Panc1 (cell line): ENCODE data around the gene SORBS1. TPM values are rescaled to one million over a fixed set of nuclear protein-coding genes. Genes with fewer than 3 reads are reported as not detected.

ENCODE experiments used
- ATAC-seq: fragments of 200-7000 bp; cut with Tn5 transposase; 2 replicates; pipeline ENCODE4 v1.9.1; 2020; ENCODE audit warnings: mild to moderate bottlenecking, moderate library complexity
- BruUV-seq: library from RNA; stranded (reverse); fragments of 400-500 nt; replicated peaks from 2 replicates; lab custom pipeline; 2021; lab: Mats Ljungman, UMichigan
- CTCF ChIA-PET: fragments of 300-600 bp; sonication (Branson Sonifier 250); formaldehyde crosslinking; loops from one replicate; lab custom pipeline; 2022; ENCODE audit warnings: antibody characterized with exemption; lab: Charles Lee
- POLR2A ChIA-PET: fragments of 300-600 bp; sonication (Branson Sonifier 250); formaldehyde crosslinking; loops from one replicate; lab custom pipeline; 2022; ENCODE audit warnings: antibody characterized with exemption; lab: Charles Lee
- DNase-seq: peaks from one replicate; pipeline ENCODE4 v3.0.0-alpha.2; 2010; ENCODE audit warnings: low read depth, low spot score
- H3K27ac ChIP-seq: 2 replicates; pipeline ENCODE4 v1.5.1; 2011; ENCODE audit warnings: mild to moderate bottlenecking, low read length, inconsistent platforms
- H3K27me3 ChIP-seq: fragments of 200-500 bp; sonication (Bioruptor generic); 2 replicates; pipeline ENCODE4 v1.6.0; 2014; ENCODE audit warnings: low read length, inconsistent platforms; ENCODE audit not compliant: control insufficient read depth, insufficient read depth
- H3K36me3 ChIP-seq: fragments of 200-500 bp; sonication (Bioruptor generic); 2 replicates; pipeline ENCODE4 v1.5.1; 2014; ENCODE audit warnings: inconsistent platforms, mild to moderate bottlenecking, low read length, moderate library complexity; ENCODE audit not compliant: control insufficient read depth, insufficient read depth
- H3K4me1 ChIP-seq: 2 replicates; pipeline ENCODE4 v1.5.1; 2011; ENCODE audit warnings: inconsistent platforms, mild to moderate bottlenecking, low read length, moderate library complexity; ENCODE audit not compliant: control insufficient read depth, insufficient read depth
- H3K4me3 ChIP-seq, 2 experiments: 2 replicates each; pipeline ENCODE4 v1.5.1; 2011 to 2012; ENCODE audit warnings: low read depth in 2 of 2, low read length in 2 of 2, mild to moderate bottlenecking in 2 of 2, inconsistent platforms in 1 of 2, moderate library complexity in 1 of 2
- H3K9me3 ChIP-seq: fragments of 200-500 bp; sonication (Bioruptor generic); 2 replicates; pipeline ENCODE4 v1.5.1; 2014; ENCODE audit warnings: low read depth, mild to moderate bottlenecking, inconsistent platforms, low read length, moderate library complexity; ENCODE audit not compliant: control insufficient read depth, insufficient read depth
- POLR2AphosphoS5 ChIP-seq: IDR thresholded peaks from 2 replicates; pipeline ENCODE4 v1.6.1; 2012; ENCODE audit warnings: mild to moderate bottlenecking, low read depth, low read length, moderate library complexity
- SIN3A ChIP-seq: IDR thresholded peaks from 2 replicates; pipeline ENCODE4 v1.6.1; 2012; ENCODE audit warnings: low read depth, mild to moderate bottlenecking, low read length, moderate library complexity, borderline replicate concordance; ENCODE audit not compliant: insufficient read depth
- TCF7L2 ChIP-seq: IDR thresholded peaks from 2 replicates; pipeline ENCODE4 v1.6.1; 2011; ENCODE audit warnings: mild to moderate bottlenecking, low read depth, low read length, inconsistent platforms
- in situ Hi-C: cut with HindIII; loops from 2 replicates; pipeline ENCODE4 v1.10.0; 2016; ENCODE audit warnings: low sequenced_read_pairs, low pct_unique_long_range_greater_than_20kb
- intact Hi-C: fragments of 100-400 bp; cut with micrococcal nuclease; formaldehyde crosslinking; loops from one replicate; pipeline ENCODE4 v1.10.0; 2022; ENCODE audit not compliant: unreplicated experiment
- total RNA-seq: library from RNA; stranded (reverse); gene quantifications from one replicate; pipeline ENCODE4 v1.2.1, GENCODE V29; 2021; ENCODE audit not compliant: unreplicated experiment
- TF ChIP-seq, protein P1 (sequence below), 2 experiments: IDR thresholded peaks; 2 replicates each; pipeline ENCODE4 v1.6.1; 2011 to 2012; ENCODE audit warnings: low read depth in 2 of 2, control low read depth in 1 of 2, low read length in 1 of 2, mild to moderate bottlenecking in 1 of 2, moderate library complexity in 1 of 2; ENCODE audit not compliant: insufficient read depth in 1 of 2
- TF ChIP-seq, protein P2 (sequence below): fragments of 450-650 bp; IDR thresholded peaks from 2 replicates; pipeline ENCODE4 v1.5.1; 2017; ENCODE audit warnings: mild to moderate bottlenecking

SORBS1 gene
- total RNA-seq, 1 experiment from 2014 or later = 29.4 TPM

DNA sequence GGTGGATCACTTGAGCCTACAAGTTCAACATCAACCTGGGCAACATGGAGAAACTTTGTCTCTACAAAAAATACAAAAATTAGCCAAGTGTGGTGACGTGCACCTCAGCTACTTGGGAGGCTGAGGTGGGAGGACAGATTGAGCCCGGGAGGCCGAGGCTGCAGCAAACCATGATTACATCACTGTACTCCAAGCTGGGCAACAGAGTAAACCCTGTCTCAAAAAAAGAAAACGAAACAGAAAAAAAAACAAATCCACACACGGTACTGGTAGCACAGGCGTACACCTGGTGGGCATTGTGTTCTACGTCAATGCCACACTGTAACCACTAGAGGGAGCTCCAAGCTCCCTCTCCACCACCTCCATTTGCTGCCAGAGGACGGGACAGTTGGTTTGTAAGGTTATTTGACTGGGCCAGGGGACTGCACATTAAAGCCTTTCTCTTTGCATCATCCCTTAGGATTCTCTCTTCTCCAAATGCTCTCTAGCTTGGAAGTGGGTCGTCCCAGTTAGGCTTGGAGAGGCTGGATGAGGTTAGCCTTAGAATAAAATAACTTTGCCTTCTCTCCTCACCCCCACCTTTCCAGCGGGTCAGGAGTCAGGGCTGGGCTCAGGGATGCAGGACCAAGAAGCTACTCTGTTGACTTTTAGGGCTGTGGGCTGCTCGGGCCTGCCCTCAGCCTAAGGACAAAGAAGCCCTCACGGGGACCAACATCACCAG is 130.8 kb downstream of the SORBS1 start:
- no peak overlapping the region for H3K4me3 ChIP-seq
- ATAC-seq = peak; percentile 94
- no peaks in the 10 kb centered on the region for H3K27me3 ChIP-seq
- TF ChIP-seq TCF7L2 = no peak
- TF ChIP-seq, protein P1, sequence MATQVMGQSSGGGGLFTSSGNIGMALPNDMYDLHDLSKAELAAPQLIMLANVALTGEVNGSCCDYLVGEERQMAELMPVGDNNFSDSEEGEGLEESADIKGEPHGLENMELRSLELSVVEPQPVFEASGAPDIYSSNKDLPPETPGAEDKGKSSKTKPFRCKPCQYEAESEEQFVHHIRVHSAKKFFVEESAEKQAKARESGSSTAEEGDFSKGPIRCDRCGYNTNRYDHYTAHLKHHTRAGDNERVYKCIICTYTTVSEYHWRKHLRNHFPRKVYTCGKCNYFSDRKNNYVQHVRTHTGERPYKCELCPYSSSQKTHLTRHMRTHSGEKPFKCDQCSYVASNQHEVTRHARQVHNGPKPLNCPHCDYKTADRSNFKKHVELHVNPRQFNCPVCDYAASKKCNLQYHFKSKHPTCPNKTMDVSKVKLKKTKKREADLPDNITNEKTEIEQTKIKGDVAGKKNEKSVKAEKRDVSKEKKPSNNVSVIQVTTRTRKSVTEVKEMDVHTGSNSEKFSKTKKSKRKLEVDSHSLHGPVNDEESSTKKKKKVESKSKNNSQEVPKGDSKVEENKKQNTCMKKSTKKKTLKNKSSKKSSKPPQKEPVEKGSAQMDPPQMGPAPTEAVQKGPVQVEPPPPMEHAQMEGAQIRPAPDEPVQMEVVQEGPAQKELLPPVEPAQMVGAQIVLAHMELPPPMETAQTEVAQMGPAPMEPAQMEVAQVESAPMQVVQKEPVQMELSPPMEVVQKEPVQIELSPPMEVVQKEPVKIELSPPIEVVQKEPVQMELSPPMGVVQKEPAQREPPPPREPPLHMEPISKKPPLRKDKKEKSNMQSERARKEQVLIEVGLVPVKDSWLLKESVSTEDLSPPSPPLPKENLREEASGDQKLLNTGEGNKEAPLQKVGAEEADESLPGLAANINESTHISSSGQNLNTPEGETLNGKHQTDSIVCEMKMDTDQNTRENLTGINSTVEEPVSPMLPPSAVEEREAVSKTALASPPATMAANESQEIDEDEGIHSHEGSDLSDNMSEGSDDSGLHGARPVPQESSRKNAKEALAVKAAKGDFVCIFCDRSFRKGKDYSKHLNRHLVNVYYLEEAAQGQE (IDR thresholded peaks at IDR 0.05; ENCODE audit: insufficient read depth in 1 of 2, low read depth in 2 of 2, low read length in 1 of 2) = no peak
- TF ChIP-seq, protein P2, sequence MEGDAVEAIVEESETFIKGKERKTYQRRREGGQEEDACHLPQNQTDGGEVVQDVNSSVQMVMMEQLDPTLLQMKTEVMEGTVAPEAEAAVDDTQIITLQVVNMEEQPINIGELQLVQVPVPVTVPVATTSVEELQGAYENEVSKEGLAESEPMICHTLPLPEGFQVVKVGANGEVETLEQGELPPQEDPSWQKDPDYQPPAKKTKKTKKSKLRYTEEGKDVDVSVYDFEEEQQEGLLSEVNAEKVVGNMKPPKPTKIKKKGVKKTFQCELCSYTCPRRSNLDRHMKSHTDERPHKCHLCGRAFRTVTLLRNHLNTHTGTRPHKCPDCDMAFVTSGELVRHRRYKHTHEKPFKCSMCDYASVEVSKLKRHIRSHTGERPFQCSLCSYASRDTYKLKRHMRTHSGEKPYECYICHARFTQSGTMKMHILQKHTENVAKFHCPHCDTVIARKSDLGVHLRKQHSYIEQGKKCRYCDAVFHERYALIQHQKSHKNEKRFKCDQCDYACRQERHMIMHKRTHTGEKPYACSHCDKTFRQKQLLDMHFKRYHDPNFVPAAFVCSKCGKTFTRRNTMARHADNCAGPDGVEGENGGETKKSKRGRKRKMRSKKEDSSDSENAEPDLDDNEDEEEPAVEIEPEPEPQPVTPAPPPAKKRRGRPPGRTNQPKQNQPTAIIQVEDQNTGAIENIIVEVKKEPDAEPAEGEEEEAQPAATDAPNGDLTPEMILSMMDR = peak; percentile 98
- TF ChIP-seq POLR2AphosphoS5 = no peak
- TF ChIP-seq SIN3A = no peak
- in situ Hi-C loops = no loop called here
- BruUV-seq = no TSS peak
- peak; percentile 60 for DNase-seq
- peaks cover 5% of the 10 kb centered on the region; the same call in 1 of the 2 replicates for H3K4me1 ChIP-seq
- ChIA-PET POLR2A (interaction anchor here (0.6 kb wide), 1 partner anchor 135 kb away, joined by 4 read pairs; no protein-coding TSS in a partner anchor), CTCF (interaction anchor here (0.5 to 2.7 kb wide), 12 partner anchors 9 to 233 kb away, joined by 3 to 21 read pairs (median 4); no protein-coding TSS in a partner anchor)
- peak overlapping the region; percentile 44; the same call in 1 of the 2 replicates for H3K27ac ChIP-seq
- H3K9me3 ChIP-seq = no peaks in the 10 kb centered on the region
- intact Hi-C loops = loop anchor here (1.0 kb wide), 1 partner anchor 171 kb away; no protein-coding TSS in a partner anchor
- H3K36me3 ChIP-seq = no peaks in the 10 kb centered on the region

DNA sequence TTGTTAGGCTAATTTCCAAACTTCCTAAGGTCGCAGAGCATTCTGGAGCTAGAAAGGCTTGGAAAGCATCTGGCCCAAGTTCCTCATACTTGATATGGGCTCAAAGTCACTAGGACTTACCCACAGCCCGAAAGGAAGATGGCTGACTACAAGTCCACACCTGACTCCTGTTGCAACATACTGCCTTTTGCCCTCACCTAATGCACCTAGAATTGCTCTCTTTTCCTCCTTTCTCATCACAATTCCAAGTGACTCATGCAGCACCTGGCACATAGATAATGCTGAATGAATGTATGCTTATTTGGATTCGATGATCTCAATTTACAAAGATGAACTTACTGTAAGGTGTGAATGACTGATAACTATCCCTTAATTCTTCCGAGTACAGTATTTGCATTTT is 131.5 kb downstream of the SORBS1 start:
- no peak overlapping the region for H3K4me3 ChIP-seq
- TF ChIP-seq TCF7L2 (no peak), POLR2AphosphoS5 (no peak), SIN3A (no peak)
- TF ChIP-seq, protein P2 = no peak
- TF ChIP-seq, protein P1 (IDR thresholded peaks at IDR 0.05; ENCODE audit: insufficient read depth in 1 of 2, low read depth in 2 of 2, low read length in 1 of 2) = no peak
- no peaks in the 10 kb centered on the region for H3K36me3 ChIP-seq
- ChIA-PET CTCF (interaction anchor here (0.7 to 2.5 kb wide), 3 partner anchors 41 to 174 kb away, joined by 5 to 21 read pairs (median 21); no protein-coding TSS in a partner anchor), POLR2A (no interaction called here)
- H3K4me1 ChIP-seq = peaks cover 5% of the 10 kb centered on the region; the same call in 1 of the 2 replicates
- H3K27me3 ChIP-seq = no peaks in the 10 kb centered on the region
- ATAC-seq (no peak), DNase-seq (no peak)
- intact Hi-C loops (loop anchor here (1.0 kb wide), 1 partner anchor 172 kb away; no protein-coding TSS in a partner anchor), in situ Hi-C loops (no loop called here)
- no TSS peak for BruUV-seq
- no peaks in the 10 kb centered on the region for H3K9me3 ChIP-seq
- H3K27ac ChIP-seq = no peak overlapping the region
